Measurements from ENCODE around the gene HS6ST3. TPM values are rescaled to one million over a fixed set of nuclear protein-coding genes. Genes with fewer than 3 reads are reported as not detected.

The HS6ST3 gene
- total RNA-seq, 1 experiment from 2014 or later = 0.11 TPM

GRCh38 chr13:96783511-96783910 lies 693.6 kb downstream of the HS6ST3 start:
- ChIA-PET POLR2A (ENCODE audit: unreplicated experiment) (no interaction called here), CTCF (interaction anchor here (0.6 kb wide), 1 partner anchor 764 kb away, joined by 3 read pairs; no protein-coding TSS in a partner anchor)
- no peaks in the 10 kb centered on the region for H3K9me3 ChIP-seq (ENCODE audit: low read length)
- BruUV-seq (replicated peaks) = no TSS peak
- no peaks in the 10 kb centered on the region for H4K20me1 ChIP-seq (ENCODE audit: low read length)
- no peak overlapping the region for H3K27ac ChIP-seq (ENCODE audit: low read length)
- DNase-seq (no peak), ATAC-seq (no peak)
- H3K79me2 ChIP-seq (ENCODE audit: low read length) = no peaks in the 10 kb centered on the region
- no peaks in the 10 kb centered on the region for H3K4me1 ChIP-seq (ENCODE audit: insufficient read depth, low read length)
- TF ChIP-seq EZH2 (IDR thresholded peaks at IDR 0.05; ENCODE audit: low read length, unreplicated experiment) (no peak), EZH2phosphoT487 (IDR thresholded peaks at IDR 0.05; ENCODE audit: borderline replicate concordance, low read length) (no peak), CTCF (conservative IDR thresholded peaks at IDR 0.05; ENCODE audit: low read depth, low read length) (no peak)
- H3K4me3 ChIP-seq (ENCODE audit: low read length) = no peak overlapping the region
- H3K9me2 ChIP-seq (replicated peaks; ENCODE audit: low read length) = no peaks in the 10 kb centered on the region
- H2AFZ ChIP-seq (ENCODE audit: low read length) = no peak overlapping the region
- no peaks in the 10 kb centered on the region for H3F3A ChIP-seq (ENCODE audit: low read length, unreplicated experiment)
- no peak overlapping the region for H3K4me2 ChIP-seq (ENCODE audit: low read length)
- H3K36me3 ChIP-seq (ENCODE audit: low read depth, low read length) = no peaks in the 10 kb centered on the region
- H3K27me3 ChIP-seq (ENCODE audit: low read length) = no peaks in the 10 kb centered on the region
- intact Hi-C loops (cut with micrococcal nuclease) = loop anchor here (1.0 to 10.0 kb wide), 2 partner anchors 36 to 239 kb away; no protein-coding TSS in a partner anchor
- H3K9ac ChIP-seq (ENCODE audit: low read length) = no peak overlapping the region

GRCh38 chr13:96785986-96786385 lies 696.1 kb downstream of the HS6ST3 start:
- Histone ChIP-seq H3K4me2 (ENCODE audit: low read length) (no peak overlapping the region), H3K27me3 (ENCODE audit: low read length) (no peaks in the 10 kb centered on the region), H3K27ac (ENCODE audit: low read length) (no peak overlapping the region), H3K9me2 (replicated peaks; ENCODE audit: low read length) (no peaks in the 10 kb centered on the region), H3K36me3 (ENCODE audit: low read depth, low read length) (no peaks in the 10 kb centered on the region), H3K4me1 (ENCODE audit: insufficient read depth, low read length) (no peaks in the 10 kb centered on the region), H4K20me1 (ENCODE audit: low read length) (no peaks in the 10 kb centered on the region), H3K79me2 (ENCODE audit: low read length) (no peaks in the 10 kb centered on the region), H2AFZ (ENCODE audit: low read length) (no peak overlapping the region), H3K9me3 (ENCODE audit: low read length) (no peaks in the 10 kb centered on the region), H3K4me3 (ENCODE audit: low read length) (no peak overlapping the region), H3F3A (ENCODE audit: low read length, unreplicated experiment) (no peaks in the 10 kb centered on the region), H3K9ac (ENCODE audit: low read length) (no peak overlapping the region)
- TF ChIP-seq EZH2 (IDR thresholded peaks at IDR 0.05; ENCODE audit: low read length, unreplicated experiment) = no peak
- TF ChIP-seq CTCF (conservative IDR thresholded peaks at IDR 0.05; ENCODE audit: low read depth, low read length) = no peak
- no peak for TF ChIP-seq EZH2phosphoT487 (IDR thresholded peaks at IDR 0.05; ENCODE audit: borderline replicate concordance, low read length)
- intact Hi-C loops (cut with micrococcal nuclease) = loop anchor here (10.0 kb wide), 1 partner anchor 241 kb away; no protein-coding TSS in a partner anchor
- DNase-seq (no peak), ATAC-seq (no peak)
- ChIA-PET POLR2A (ENCODE audit: unreplicated experiment) (no interaction called here), CTCF (no interaction called here)
- no TSS peak for BruUV-seq (replicated peaks)

GRCh38 chr13:96792188-96792587 lies 702.3 kb downstream of the HS6ST3 start:
- Histone ChIP-seq H3F3A (ENCODE audit: low read length, unreplicated experiment) (no peaks in the 10 kb centered on the region), H3K9me2 (replicated peaks; ENCODE audit: low read length) (no peaks in the 10 kb centered on the region), H3K36me3 (ENCODE audit: low read depth, low read length) (no peaks in the 10 kb centered on the region), H3K27ac (ENCODE audit: low read length) (no peak overlapping the region), H3K4me2 (ENCODE audit: low read length) (no peak overlapping the region), H3K4me1 (ENCODE audit: insufficient read depth, low read length) (no peaks in the 10 kb centered on the region), H3K27me3 (ENCODE audit: low read length) (no peaks in the 10 kb centered on the region), H2AFZ (ENCODE audit: low read length) (no peak overlapping the region), H3K9ac (ENCODE audit: low read length) (no peak overlapping the region), H4K20me1 (ENCODE audit: low read length) (no peaks in the 10 kb centered on the region), H3K4me3 (ENCODE audit: low read length) (no peak overlapping the region), H3K9me3 (ENCODE audit: low read length) (no peaks in the 10 kb centered on the region), H3K79me2 (ENCODE audit: low read length) (no peaks in the 10 kb centered on the region)
- ATAC-seq (no peak), DNase-seq (no peak)
- intact Hi-C loops (cut with micrococcal nuclease) = no loop called here
- TF ChIP-seq EZH2phosphoT487 (IDR thresholded peaks at IDR 0.05; ENCODE audit: borderline replicate concordance, low read length) = no peak
- no peak for TF ChIP-seq CTCF (conservative IDR thresholded peaks at IDR 0.05; ENCODE audit: low read depth, low read length)
- no peak for TF ChIP-seq EZH2 (IDR thresholded peaks at IDR 0.05; ENCODE audit: low read length, unreplicated experiment)
- BruUV-seq (replicated peaks) = no TSS peak
- POLR2A ChIA-PET (ENCODE audit: unreplicated experiment) = no interaction called here
- CTCF ChIA-PET = no interaction called here

Measured in PC-3 (cell line).